Omental fat pad (tissue), 4 donors: ENCODE measurements around the gene ALLC. TPM values are rescaled to one million over a fixed set of nuclear protein-coding genes. Genes with fewer than 3 reads are reported as not detected.

Experiments used
- ATAC-seq: fragments of 150-250 bp; one replicate; pipeline ENCODE4 v1.9.1; 2016; ENCODE audit warnings: mild to moderate bottlenecking, moderate library complexity; ENCODE audit not compliant: low FRiP score
- DNase-seq: peaks from one replicate; pipeline ENCODE4 v3.0.0-alpha.2; 2019; ENCODE audit warnings: low spot score
- CTCF ChIP-seq, 3 donors: fragments of 450-650 bp; IDR thresholded peaks; one replicate each; pipeline ENCODE4 v1.5.1; 2016 to 2017; ENCODE audit warnings: antibody characterized with exemption in 3 of 3, mild to moderate bottlenecking in 3 of 3, moderate library complexity in 2 of 3
- total RNA-seq, 4 donors: library from RNA; depleted of rRNA; stranded (reverse); fragments of >200 nt; gene quantifications; one replicate each; pipeline ENCODE4 v1.1.0, GENCODE V29; 2016

ALLC gene
- total RNA-seq, 4 donors from 2014 or later = not detected

- ATAC-seq (peak; percentile 29), DNase-seq (no peak)
- TF ChIP-seq CTCF (IDR thresholded peaks at IDR 0.05) = no peak
Measured at GRCh38 chr2:3725458-3726250, 67.7 kb downstream of the ALLC start.

GRCh38 chr2:3726511-3726910, 68.5 kb downstream of the ALLC start:
- ATAC-seq (no peak), DNase-seq (no peak)
- TF ChIP-seq CTCF (IDR thresholded peaks at IDR 0.05) = no peak

- no peak for TF ChIP-seq CTCF (IDR thresholded peaks at IDR 0.05)
- no peak for ATAC-seq
- DNase-seq = no peak
Measured at GRCh38 chr2:3727397-3728045, 69.5 kb downstream of the ALLC start.

GRCh38 chr2:3728104-3729054, 70.4 kb downstream of the ALLC start:
- TF ChIP-seq CTCF (IDR thresholded peaks at IDR 0.05) = peak in 1 of 3 donors; percentile 19
- DNase-seq (no peak), ATAC-seq (no peak)

GRCh38 chr2:3729055-3729448, 71.1 kb downstream of the ALLC start:
- TF ChIP-seq CTCF (IDR thresholded peaks at IDR 0.05) = no peak
- ATAC-seq (no peak), DNase-seq (no peak)

- no peak for TF ChIP-seq CTCF (IDR thresholded peaks at IDR 0.05)
- ATAC-seq (no peak), DNase-seq (no peak)
Measured at GRCh38 chr2:3729786-3730185, 71.8 kb downstream of the ALLC start.
